B cell (primary cell): ENCODE measurements around the gene C20orf202.

ENCODE experiments used
- CTCF ChIP-seq: fragments of 200-600 bp; IDR thresholded peaks from one replicate; pipeline ENCODE4 v1.8.0; 2022; ENCODE audit warnings: antibody characterized with exemption, mild to moderate bottlenecking
- EZH2 ChIP-seq: IDR thresholded peaks from 2 replicates; pipeline ENCODE4 v1.6.1; 2012; ENCODE audit warnings: borderline replicate concordance, low read depth, mild to moderate bottlenecking, moderate library complexity, low read length; ENCODE audit not compliant: insufficient read depth, poor library complexity, severe bottlenecking

- TF ChIP-seq CTCF (no peak), EZH2 (no peak)
Measured at GRCh38 chr20:1240549-1240948, 37.3 kb downstream of the C20orf202 start.
